ENCODE results near the gene TIAM2. TPM values are rescaled to one million over a fixed set of nuclear protein-coding genes. Genes with fewer than 3 reads are reported as not detected.

TIAM2 gene
- total RNA-seq, 1 donor from 2014 or later = 2.4 TPM

DNA sequence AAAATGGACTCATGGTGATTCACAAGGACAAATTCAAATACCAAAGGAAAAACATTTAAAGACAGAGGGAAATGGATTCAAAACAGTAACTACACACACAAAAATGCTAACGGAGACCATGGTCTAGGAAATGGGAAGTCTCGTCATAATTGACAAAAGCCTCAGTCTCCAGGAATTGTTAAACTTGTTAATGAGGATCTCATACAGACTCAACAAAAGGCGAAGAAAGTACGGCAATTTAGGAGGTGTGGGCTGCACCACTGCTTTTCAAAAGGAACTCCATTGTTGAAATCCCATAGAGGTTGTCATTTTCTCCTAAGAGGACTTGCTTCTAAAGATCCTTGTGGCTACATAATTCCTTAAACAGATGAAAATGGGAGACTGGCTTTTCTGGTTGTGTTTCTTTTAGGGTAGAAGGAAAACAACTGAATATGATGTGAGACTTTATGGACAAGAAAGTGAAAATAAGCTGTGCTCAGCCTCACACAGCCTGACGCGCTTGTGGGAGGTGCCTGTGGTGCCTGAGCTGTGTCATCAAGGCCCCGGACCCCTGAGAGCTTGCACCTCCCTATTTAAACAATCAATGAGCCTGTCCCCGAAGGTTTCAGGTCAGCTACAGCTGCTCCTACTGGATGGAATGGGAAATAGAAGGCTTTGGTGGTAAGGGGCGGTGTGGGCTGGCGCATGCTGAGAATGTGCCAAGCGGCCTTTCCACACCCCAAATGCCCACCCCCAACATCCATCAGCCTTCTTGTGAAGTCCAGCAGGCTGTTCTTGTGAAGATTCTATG is 266.2 kb downstream of the TIAM2 start:
- no peak for FAIRE-seq
- TF ChIP-seq, protein P1, sequence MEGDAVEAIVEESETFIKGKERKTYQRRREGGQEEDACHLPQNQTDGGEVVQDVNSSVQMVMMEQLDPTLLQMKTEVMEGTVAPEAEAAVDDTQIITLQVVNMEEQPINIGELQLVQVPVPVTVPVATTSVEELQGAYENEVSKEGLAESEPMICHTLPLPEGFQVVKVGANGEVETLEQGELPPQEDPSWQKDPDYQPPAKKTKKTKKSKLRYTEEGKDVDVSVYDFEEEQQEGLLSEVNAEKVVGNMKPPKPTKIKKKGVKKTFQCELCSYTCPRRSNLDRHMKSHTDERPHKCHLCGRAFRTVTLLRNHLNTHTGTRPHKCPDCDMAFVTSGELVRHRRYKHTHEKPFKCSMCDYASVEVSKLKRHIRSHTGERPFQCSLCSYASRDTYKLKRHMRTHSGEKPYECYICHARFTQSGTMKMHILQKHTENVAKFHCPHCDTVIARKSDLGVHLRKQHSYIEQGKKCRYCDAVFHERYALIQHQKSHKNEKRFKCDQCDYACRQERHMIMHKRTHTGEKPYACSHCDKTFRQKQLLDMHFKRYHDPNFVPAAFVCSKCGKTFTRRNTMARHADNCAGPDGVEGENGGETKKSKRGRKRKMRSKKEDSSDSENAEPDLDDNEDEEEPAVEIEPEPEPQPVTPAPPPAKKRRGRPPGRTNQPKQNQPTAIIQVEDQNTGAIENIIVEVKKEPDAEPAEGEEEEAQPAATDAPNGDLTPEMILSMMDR (IDR thresholded peaks at IDR 0.05; ENCODE audit: insufficient read depth, low read length, severe bottlenecking) = no peak
- no peak for DNase-seq (ENCODE audit: low read depth)
- Histone ChIP-seq H3K4me3 (ENCODE audit: low read depth, low read length) (no peak overlapping the region), H3K27me3 (ENCODE audit: control insufficient read depth, insufficient read depth, low read length) (no peaks in the 10 kb centered on the region), H3K36me3 (ENCODE audit: control insufficient read depth, insufficient read depth, low read length) (peaks cover 11% of the 10 kb centered on the region)

DNA sequence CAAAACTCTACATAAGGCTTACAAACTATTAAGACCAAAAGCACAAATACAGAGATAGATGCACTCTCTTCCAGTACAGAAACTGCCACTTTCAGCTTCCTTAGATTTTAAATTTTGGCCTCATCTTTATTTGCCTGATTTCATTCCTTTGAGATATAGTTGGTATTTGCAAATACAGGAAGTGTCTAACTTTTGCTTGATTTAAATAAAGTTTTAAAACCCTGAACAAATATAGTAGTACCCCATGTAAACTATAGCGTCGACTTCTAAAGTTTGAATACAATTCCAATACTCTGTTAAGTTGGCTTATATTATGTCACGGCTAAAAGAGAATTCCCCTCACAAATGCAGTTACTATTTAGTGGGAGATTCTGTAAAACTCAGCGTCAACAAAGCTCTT is 267.5 kb downstream of the TIAM2 start:
- TF ChIP-seq, protein P1 (IDR thresholded peaks at IDR 0.05; ENCODE audit: insufficient read depth, low read length, severe bottlenecking) = no peak
- no peak for FAIRE-seq
- DNase-seq (ENCODE audit: low read depth) = no peak
- H3K36me3 ChIP-seq (ENCODE audit: control insufficient read depth, insufficient read depth, low read length) = peaks cover 6% of the 10 kb centered on the region
- H3K4me3 ChIP-seq (ENCODE audit: low read depth, low read length) = no peak overlapping the region
- H3K27me3 ChIP-seq (ENCODE audit: control insufficient read depth, insufficient read depth, low read length) = no peaks in the 10 kb centered on the region

GRCh38 chr6:155263373-155264063 is 268.4 kb downstream of the TIAM2 start, which contains the start of gene CLDN20:
CLDN20 (plus strand) TSS chr6:155264013; CDS start chr6:155275720, 11,707 bp downstream.
- FAIRE-seq = no peak
- no peak for DNase-seq (ENCODE audit: low read depth)

GRCh38 chr6:155264693-155265320 is 269.7 kb downstream of the TIAM2 start:
- TF ChIP-seq, protein P1 (IDR thresholded peaks at IDR 0.05; ENCODE audit: insufficient read depth, low read length, severe bottlenecking) = no peak
- FAIRE-seq (no peak), DNase-seq (ENCODE audit: low read depth) (no peak)

More at GRCh38 chr6:155263373-155264063, 268.4 kb downstream of the TIAM2 start, which contains the start of gene CLDN20:
- no peak within 1 kb of the TSS for H3K4me3 ChIP-seq (ENCODE audit: low read depth, low read length)
- TF ChIP-seq, protein P1 (IDR thresholded peaks at IDR 0.05; ENCODE audit: insufficient read depth, low read length, severe bottlenecking) = no peak
- no peaks in the 10 kb centered on the region for H3K27me3 ChIP-seq (ENCODE audit: control insufficient read depth, insufficient read depth, low read length)
- peaks cover 5% of the 10 kb centered on the region for H3K36me3 ChIP-seq (ENCODE audit: control insufficient read depth, insufficient read depth, low read length)

DNA sequence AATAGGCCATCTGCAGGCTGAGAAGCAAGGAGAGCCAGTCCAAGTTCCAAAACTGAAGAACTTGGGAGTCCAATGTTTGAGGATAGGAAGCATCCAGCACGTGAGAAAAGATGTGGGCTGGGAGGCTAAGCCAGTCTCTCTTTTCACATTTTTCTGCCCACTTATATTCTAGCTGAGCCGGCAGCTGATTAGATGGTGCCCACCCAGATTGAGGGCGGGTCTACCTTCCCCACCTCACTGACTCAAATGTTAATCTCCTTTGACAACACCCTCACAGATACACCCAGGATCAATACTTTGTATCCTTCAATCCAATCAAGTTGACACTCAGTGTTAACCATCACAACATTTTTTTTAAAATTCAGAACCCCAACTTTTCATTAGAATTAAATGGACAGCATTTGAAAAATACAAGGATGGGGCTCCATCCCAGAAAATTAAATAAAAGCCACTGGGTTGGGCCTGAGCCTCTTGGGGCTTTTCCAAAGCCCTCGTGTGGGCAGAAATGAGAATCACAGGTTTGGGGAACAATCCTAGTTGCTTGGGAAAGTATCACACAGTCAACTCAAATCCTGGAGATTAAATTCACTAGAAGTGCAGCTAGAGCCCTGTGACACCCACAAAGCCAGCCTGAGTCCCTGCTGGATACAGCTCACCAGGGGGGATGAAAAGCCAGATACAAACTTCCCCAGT is 270.9 kb downstream of the TIAM2 start:
- DNase-seq (ENCODE audit: low read depth) = no peak
- FAIRE-seq = no peak
- Histone ChIP-seq H3K36me3 (ENCODE audit: control insufficient read depth, insufficient read depth, low read length) (peaks cover 2% of the 10 kb centered on the region), H3K4me3 (ENCODE audit: low read depth, low read length) (no peak overlapping the region), H3K27me3 (ENCODE audit: control insufficient read depth, insufficient read depth, low read length) (no peaks in the 10 kb centered on the region)
- TF ChIP-seq, protein P1 (IDR thresholded peaks at IDR 0.05; ENCODE audit: insufficient read depth, low read length, severe bottlenecking) = no peak

More at GRCh38 chr6:155264693-155265320, 269.7 kb downstream of the TIAM2 start:
- Histone ChIP-seq H3K4me3 (ENCODE audit: low read depth, low read length) (no peak overlapping the region), H3K27me3 (ENCODE audit: control insufficient read depth, insufficient read depth, low read length) (no peaks in the 10 kb centered on the region), H3K36me3 (ENCODE audit: control insufficient read depth, insufficient read depth, low read length) (peaks cover 3% of the 10 kb centered on the region)
